Mammary epithelial cell (primary cell): Measurements from ENCODE around the gene NKD1.

ENCODE experiments used
- CTCF ChIP-seq, 2 donors: IDR thresholded peaks in 1 of 2; conservative IDR thresholded peaks in 1 of 2; 2 replicates each; pipeline ENCODE4 v1.5.1; 2011 to 2012; ENCODE audit warnings: inconsistent platforms in 2 of 2, low read length in 2 of 2, mild to moderate bottlenecking in 2 of 2, control low read depth in 1 of 2, low read depth in 1 of 2; ENCODE audit not compliant: insufficient read depth in 1 of 2; ENCODE audit errors: extremely low read depth in 1 of 2
- EZH2 ChIP-seq: IDR thresholded peaks from 2 replicates; pipeline ENCODE4 v1.6.1; 2012; ENCODE audit warnings: low read length, inconsistent platforms, borderline replicate concordance

DNA sequence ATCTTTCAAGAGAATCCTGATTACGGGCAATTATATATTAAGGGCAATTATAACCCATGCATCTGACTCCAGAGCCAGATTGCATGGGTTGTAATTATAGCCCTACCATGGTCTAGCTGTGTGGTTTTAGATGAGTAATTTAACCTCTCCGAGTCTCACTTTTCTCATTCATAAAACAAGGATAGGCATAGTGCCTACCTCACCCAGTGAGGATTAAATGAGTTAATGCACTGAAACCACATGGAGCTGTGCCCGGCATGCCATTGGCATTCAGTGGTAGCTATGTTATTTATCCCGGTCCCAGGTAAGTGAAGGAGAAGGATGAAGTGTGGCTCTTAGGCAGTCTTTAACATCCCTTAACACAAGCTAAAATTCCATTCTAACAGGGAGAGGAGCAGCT lies 126.6 kb downstream of the NKD1 start:
- TF ChIP-seq CTCF (conservative IDR thresholded peaks at IDR 0.05 in 1 of 2, IDR thresholded peaks at IDR 0.05 in 1 of 2; ENCODE audit: extremely low read depth in 1 of 2, insufficient read depth in 1 of 2, low read depth in 1 of 2, low read length in 2 of 2) (no peak), EZH2 (no peak)
